HFFc6 (cell line): Measurements from ENCODE around the gene ATF4. TPM values are rescaled to one million over a fixed set of nuclear protein-coding genes. Genes with fewer than 3 reads are reported as not detected.

Experiments used
- DNase-seq: peaks from one replicate; pipeline ENCODE4 v3.0.0-alpha.2; 2018
- H3K27ac Mint-ChIP-seq: 2 replicates; pipeline ENCODE4 v1.8.0; 2020; ENCODE audit warnings: mild to moderate bottlenecking, mixed read lengths
- H3K27me3 Mint-ChIP-seq: 2 replicates; pipeline ENCODE4 v1.8.0; 2021; ENCODE audit warnings: mild to moderate bottlenecking, moderate library complexity, mixed read lengths; ENCODE audit not compliant: insufficient read depth
- H3K36me3 Mint-ChIP-seq: 2 replicates; pipeline ENCODE4 v1.8.0; 2021; ENCODE audit warnings: low read depth, mixed read lengths
- H3K4me1 Mint-ChIP-seq: 2 replicates; pipeline ENCODE4 v1.8.0; 2020; ENCODE audit warnings: low read depth, mixed read lengths
- H3K4me3 Mint-ChIP-seq: 2 replicates; pipeline ENCODE4 v1.8.0; 2020; ENCODE audit warnings: mild to moderate bottlenecking, moderate library complexity, mixed read lengths
- H3K9me3 Mint-ChIP-seq: 2 replicates; pipeline ENCODE4 v1.8.0; 2020; ENCODE audit warnings: mild to moderate bottlenecking, mixed read lengths
- long read RNA-seq: library from polyadenylated mRNA; unstranded; transcript quantifications from one replicate; pipeline ENCODE4 v2.0.0, GENCODE V29; 2019
- total RNA-seq, 6 experiments: library from RNA; stranded (reverse); fragmentation: NEBNext Ultra II Directional; extraction: Animal tissue kit (Norgen Biotek cat#: 25700); gene quantifications; 2 replicates in 1 of 6; 3 replicates in 5 of 6; pipeline ENCODE4 v1.2.3, GENCODE V29; 2021
- TF ChIP-seq, protein P1 (sequence below): fragments of 200-600 bp; sonication (generic); IDR thresholded peaks from 2 replicates; pipeline ENCODE4 v1.5.0; 2021; ENCODE audit warnings: antibody characterized with exemption, mild to moderate bottlenecking

The ATF4 gene, protein sequence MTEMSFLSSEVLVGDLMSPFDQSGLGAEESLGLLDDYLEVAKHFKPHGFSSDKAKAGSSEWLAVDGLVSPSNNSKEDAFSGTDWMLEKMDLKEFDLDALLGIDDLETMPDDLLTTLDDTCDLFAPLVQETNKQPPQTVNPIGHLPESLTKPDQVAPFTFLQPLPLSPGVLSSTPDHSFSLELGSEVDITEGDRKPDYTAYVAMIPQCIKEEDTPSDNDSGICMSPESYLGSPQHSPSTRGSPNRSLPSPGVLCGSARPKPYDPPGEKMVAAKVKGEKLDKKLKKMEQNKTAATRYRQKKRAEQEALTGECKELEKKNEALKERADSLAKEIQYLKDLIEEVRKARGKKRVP
- 100 to 1,000 TPM; 227 to 271 (median 249) TPM for total RNA-seq
- long read RNA-seq, transcript ATF4-201 (2 exons, 2,019 nt) = minor isoform, 10 of 177 reads
- long read RNA-seq, transcript ATF4-202 (3 exons, 1,419 nt) = major isoform, 154 of 177 reads
- long read RNA-seq, partial matches to known transcripts = 0 of 177 reads
- long read RNA-seq, other reads (novel, unspliced or antisense) = 13 of 177 reads

DNA sequence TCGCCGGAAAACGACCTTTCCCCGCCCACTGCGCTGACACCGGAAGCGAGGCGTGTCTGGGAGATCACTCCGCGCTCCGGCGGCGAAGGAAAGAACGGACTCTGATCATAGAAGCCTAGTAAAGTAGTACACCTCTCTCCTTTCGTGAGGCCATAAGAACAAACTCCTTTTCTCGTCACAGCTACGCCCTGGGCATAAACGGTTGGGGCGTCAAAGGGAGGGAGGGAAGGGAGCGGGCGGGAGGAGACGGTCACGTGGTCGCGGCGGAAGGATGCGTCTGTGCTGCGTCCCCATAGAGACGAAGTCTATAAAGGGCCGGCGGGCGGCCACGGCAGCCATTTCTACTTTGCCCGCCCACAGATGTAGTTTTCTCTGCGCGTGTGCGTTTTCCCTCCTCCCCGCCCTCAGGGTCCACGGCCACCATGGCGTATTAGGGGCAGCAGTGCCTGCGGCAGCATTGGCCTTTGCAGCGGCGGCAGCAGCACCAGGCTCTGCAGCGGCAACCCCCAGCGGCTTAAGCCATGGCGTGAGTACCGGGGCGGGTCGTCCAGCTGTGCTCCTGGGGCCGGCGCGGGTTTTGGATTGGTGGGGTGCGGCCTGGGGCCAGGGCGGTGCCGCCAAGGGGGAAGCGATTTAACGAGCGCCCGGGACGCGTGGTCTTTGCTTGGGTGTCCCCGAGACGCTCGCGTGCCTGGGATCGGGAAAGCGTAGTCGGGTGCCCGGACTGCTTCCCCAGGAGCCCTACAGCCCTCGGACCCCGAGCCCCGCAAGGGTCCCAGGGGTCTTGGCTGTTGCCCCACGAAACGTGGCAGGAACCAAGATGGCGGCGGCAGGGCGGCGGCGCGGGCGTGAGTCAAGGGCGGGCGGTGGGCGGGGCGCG is at the start of gene ATF4:
TSS of gene ATF4 (plus strand) at position 337 of the 880 bp plus-strand sequence. CDS start 884 bp downstream, outside the sequence.
- peaks cover 45% of the 10 kb centered on the region for H3K36me3 Mint-ChIP-seq

DNA sequence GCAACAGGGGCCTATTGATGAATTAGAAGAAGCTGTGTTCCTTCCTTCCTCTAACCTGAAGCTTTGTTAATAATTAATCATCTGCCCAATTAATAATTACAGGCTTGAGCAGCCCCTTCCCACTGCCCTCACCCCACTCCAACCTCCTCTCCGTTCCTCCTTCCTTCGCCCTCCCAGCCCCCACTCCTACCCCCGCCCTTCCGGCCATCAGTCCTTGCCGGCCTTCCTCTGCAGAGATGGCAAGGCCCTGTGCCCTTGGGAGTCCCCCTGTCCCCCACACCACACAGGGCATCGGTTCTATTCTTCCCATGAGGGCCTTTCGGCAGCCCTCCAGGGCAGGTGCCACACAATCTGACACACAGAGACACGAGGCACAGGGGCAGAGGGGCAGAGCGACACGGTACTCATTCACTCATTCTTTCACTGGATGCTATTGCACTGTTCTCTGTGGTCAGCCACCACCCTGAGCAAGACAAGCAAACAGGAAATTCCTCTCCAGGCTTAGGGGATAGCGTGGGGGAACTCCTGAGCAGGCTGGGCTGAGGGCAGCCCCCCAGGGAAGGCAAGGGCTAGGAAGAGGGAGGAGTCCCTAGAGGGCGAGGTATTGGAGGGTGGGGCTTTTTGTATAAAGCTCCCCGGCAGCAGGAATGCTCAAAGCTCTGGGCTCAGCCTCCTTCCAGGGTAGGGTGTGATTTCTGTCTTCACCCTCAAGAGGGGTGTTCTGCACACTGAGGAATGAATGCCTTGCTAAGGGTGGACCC is 48.8 kb upstream of the ATF4 start:
- Mint-ChIP-seq H3K4me1 (peaks cover 56% of the 10 kb centered on the region), H3K27me3 (peaks cover 13% of the 10 kb centered on the region), H3K4me3 (peak overlapping the region; percentile 30; the same call in 1 of the 2 replicates), H3K27ac (peak overlapping the region; percentile 10; the same call in 1 of the 2 replicates), H3K9me3 (no peaks in the 10 kb centered on the region), H3K36me3 (no peaks in the 10 kb centered on the region)
- DNase-seq = peak; percentile 23
- TF ChIP-seq, protein P1, sequence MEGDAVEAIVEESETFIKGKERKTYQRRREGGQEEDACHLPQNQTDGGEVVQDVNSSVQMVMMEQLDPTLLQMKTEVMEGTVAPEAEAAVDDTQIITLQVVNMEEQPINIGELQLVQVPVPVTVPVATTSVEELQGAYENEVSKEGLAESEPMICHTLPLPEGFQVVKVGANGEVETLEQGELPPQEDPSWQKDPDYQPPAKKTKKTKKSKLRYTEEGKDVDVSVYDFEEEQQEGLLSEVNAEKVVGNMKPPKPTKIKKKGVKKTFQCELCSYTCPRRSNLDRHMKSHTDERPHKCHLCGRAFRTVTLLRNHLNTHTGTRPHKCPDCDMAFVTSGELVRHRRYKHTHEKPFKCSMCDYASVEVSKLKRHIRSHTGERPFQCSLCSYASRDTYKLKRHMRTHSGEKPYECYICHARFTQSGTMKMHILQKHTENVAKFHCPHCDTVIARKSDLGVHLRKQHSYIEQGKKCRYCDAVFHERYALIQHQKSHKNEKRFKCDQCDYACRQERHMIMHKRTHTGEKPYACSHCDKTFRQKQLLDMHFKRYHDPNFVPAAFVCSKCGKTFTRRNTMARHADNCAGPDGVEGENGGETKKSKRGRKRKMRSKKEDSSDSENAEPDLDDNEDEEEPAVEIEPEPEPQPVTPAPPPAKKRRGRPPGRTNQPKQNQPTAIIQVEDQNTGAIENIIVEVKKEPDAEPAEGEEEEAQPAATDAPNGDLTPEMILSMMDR = no peak

More for the DNA sequence above, at the start of gene ATF4:
- Mint-ChIP-seq H3K4me3 (peak within 1 kb of the TSS; percentile 97), H3K9me3 (peaks cover 24% of the 10 kb centered on the region), H3K27me3 (peaks cover 53% of the 10 kb centered on the region), H3K27ac (peak within 1 kb of the TSS; percentile 100), H3K4me1 (peaks cover 62% of the 10 kb centered on the region)
- DNase-seq = peak; percentile 88
- TF ChIP-seq, protein P1 = no peak

DNA sequence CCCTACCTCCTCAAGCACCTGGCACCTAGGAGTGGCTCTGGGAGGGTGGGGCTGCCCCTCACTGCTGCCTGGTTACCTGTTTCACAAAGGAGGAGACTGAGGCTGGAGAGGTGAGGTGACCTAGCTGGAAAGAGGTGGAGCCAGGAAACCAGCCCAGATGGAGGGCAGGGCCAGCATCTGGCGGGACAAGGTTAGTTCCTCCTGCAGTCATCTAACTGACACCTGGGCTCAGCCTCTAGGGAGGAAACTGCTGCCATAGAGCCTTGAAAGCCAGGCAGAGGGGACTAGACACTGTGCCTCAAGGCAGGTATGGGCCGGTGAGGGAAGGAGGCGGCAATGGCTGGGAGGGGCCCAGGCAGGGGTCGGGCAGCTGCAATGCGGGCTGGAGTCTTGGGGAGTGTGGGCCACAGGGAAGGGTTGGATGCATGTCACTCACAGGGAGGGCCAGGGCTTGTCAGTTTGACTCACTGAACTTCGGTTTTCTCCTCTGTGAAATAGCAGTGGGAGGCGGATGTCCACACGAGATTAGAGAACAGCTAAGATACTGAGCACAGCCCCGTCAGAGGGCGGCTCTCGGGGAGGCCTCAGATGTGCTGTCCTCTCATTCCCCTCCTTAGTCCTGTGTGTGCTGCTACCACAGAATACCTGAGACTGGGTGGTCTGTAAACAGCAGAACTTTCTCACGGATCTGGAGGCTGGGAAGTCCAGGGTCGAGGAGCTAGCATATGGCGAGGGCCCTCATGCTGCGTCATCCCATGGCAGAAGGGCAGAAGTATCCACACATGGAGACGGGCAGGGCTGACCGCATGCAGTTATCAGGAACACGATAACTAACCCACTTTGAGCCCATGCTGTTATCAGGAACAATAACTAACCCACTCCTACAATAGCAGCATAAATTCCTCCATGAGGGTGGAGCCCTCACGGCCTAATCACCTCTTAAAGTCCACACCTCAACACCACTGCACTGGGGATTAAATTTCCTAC is 47.5 kb upstream of the ATF4 start:
- H3K27me3 Mint-ChIP-seq = peaks cover 3% of the 10 kb centered on the region
- no peaks in the 10 kb centered on the region for H3K36me3 Mint-ChIP-seq
- H3K4me3 Mint-ChIP-seq = no peak overlapping the region
- H3K9me3 Mint-ChIP-seq = no peaks in the 10 kb centered on the region
- peaks cover 50% of the 10 kb centered on the region for H3K4me1 Mint-ChIP-seq
- no peak overlapping the region; the same call in 1 of the 2 replicates for H3K27ac Mint-ChIP-seq
- TF ChIP-seq, protein P1 = no peak
- no peak for DNase-seq

DNA sequence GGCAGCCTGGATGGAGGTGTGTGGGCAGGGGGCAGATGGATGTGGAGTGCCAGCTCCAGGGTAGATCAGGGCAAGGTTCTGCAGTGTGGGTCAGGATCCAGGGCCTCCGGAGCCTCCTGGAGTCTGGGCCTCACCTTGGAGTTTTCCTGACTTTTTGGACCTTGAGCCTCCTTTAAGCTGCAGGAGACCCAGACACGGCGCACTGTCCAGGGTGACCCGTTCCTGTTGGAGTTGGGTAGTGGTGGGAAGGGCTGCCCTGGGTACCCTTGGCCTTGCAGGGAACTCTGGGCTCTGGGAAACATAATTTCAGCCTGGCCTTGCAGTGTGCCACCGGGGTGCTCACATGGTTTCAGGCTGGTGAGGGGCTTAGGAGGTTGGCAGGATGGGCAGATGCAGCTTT is 46.5 kb upstream of the ATF4 start:
- Mint-ChIP-seq H3K4me3 (no peak overlapping the region), H3K9me3 (no peaks in the 10 kb centered on the region), H3K36me3 (no peaks in the 10 kb centered on the region), H3K27ac (peak overlapping the region; percentile 80; the same call in 1 of the 2 replicates), H3K27me3 (peaks cover 3% of the 10 kb centered on the region), H3K4me1 (peaks cover 50% of the 10 kb centered on the region)
- TF ChIP-seq, protein P1 = no peak
- no peak for DNase-seq
